ENCODE data around the gene CDKN2AIPNL. TPM values are rescaled to one million over a fixed set of nuclear protein-coding genes. Genes with fewer than 3 reads are reported as not detected.
A peak's percentile ranks its signal among the peaks of the same experiment; 100 is the strongest.

The CDKN2AIPNL gene
- total RNA-seq, 1 experiment from 2014 or later = 38.2 TPM

- intact Hi-C loops (cut with micrococcal nuclease) = no loop called here
- Histone ChIP-seq H3F3A (ENCODE audit: low read length, unreplicated experiment) (no peaks in the 10 kb centered on the region), H3K4me3 (ENCODE audit: low read length) (no peak overlapping the region), H3K9ac (ENCODE audit: low read length) (no peak overlapping the region), H3K4me2 (ENCODE audit: low read length) (no peak overlapping the region), H3K27me3 (ENCODE audit: low read length) (no peaks in the 10 kb centered on the region), H3K9me3 (ENCODE audit: low read length) (no peaks in the 10 kb centered on the region), H3K4me1 (ENCODE audit: insufficient read depth, low read length) (peaks cover 10% of the 10 kb centered on the region), H3K36me3 (ENCODE audit: low read depth, low read length) (no peaks in the 10 kb centered on the region), H3K27ac (ENCODE audit: low read length) (no peak overlapping the region), H4K20me1 (ENCODE audit: low read length) (no peaks in the 10 kb centered on the region), H2AFZ (ENCODE audit: low read length) (no peak overlapping the region), H3K79me2 (ENCODE audit: low read length) (no peaks in the 10 kb centered on the region), H3K9me2 (replicated peaks; ENCODE audit: low read length) (no peaks in the 10 kb centered on the region)
- ChIA-PET CTCF (no interaction called here), POLR2A (ENCODE audit: unreplicated experiment) (no interaction called here)
- DNase-seq (no peak), ATAC-seq (no peak)
- no TSS peak for BruUV-seq (replicated peaks)
- TF ChIP-seq EZH2 (IDR thresholded peaks at IDR 0.05; ENCODE audit: low read length, unreplicated experiment) (no peak), EZH2phosphoT487 (IDR thresholded peaks at IDR 0.05; ENCODE audit: borderline replicate concordance, low read length) (no peak), CTCF (conservative IDR thresholded peaks at IDR 0.05; ENCODE audit: low read depth, low read length) (no peak)
Measured at GRCh38 chr5:134450374-134450773, 38.7 kb upstream of the CDKN2AIPNL start.

- Histone ChIP-seq H3K36me3 (ENCODE audit: low read depth, low read length) (no peaks in the 10 kb centered on the region), H4K20me1 (ENCODE audit: low read length) (no peaks in the 10 kb centered on the region), H3F3A (ENCODE audit: low read length, unreplicated experiment) (no peaks in the 10 kb centered on the region), H3K27me3 (ENCODE audit: low read length) (no peaks in the 10 kb centered on the region), H3K9me3 (ENCODE audit: low read length) (no peaks in the 10 kb centered on the region), H3K79me2 (ENCODE audit: low read length) (no peaks in the 10 kb centered on the region), H3K4me3 (ENCODE audit: low read length) (no peak overlapping the region), H2AFZ (ENCODE audit: low read length) (no peak overlapping the region), H3K4me1 (ENCODE audit: insufficient read depth, low read length) (peaks cover 10% of the 10 kb centered on the region), H3K4me2 (ENCODE audit: low read length) (no peak overlapping the region), H3K9me2 (replicated peaks; ENCODE audit: low read length) (no peaks in the 10 kb centered on the region), H3K27ac (ENCODE audit: low read length) (no peak overlapping the region), H3K9ac (ENCODE audit: low read length) (no peak overlapping the region)
- intact Hi-C loops (cut with micrococcal nuclease) = no loop called here
- DNase-seq = no peak
- BruUV-seq (replicated peaks) = no TSS peak
- TF ChIP-seq CTCF (conservative IDR thresholded peaks at IDR 0.05; ENCODE audit: low read depth, low read length) (no peak), EZH2phosphoT487 (IDR thresholded peaks at IDR 0.05; ENCODE audit: borderline replicate concordance, low read length) (no peak), EZH2 (IDR thresholded peaks at IDR 0.05; ENCODE audit: low read length, unreplicated experiment) (no peak)
- POLR2A ChIA-PET (ENCODE audit: unreplicated experiment) = no interaction called here
- no peak for ATAC-seq
- CTCF ChIA-PET = no interaction called here
Measured at GRCh38 chr5:134449167-134449566, 37.5 kb upstream of the CDKN2AIPNL start.

GRCh38 chr5:134447815-134448520, 36.3 kb upstream of the CDKN2AIPNL start:
- H4K20me1 ChIP-seq (ENCODE audit: low read length) = no peaks in the 10 kb centered on the region
- ATAC-seq (peak; percentile 5; the same call in 1 of the 2 replicates), DNase-seq (no peak)
- intact Hi-C loops (cut with micrococcal nuclease) = no loop called here
- no peak overlapping the region for H3K9ac ChIP-seq (ENCODE audit: low read length)
- H3K4me2 ChIP-seq (ENCODE audit: low read length) = no peak overlapping the region
- H3K27ac ChIP-seq (ENCODE audit: low read length) = no peak overlapping the region
- H3K79me2 ChIP-seq (ENCODE audit: low read length) = no peaks in the 10 kb centered on the region
- CTCF ChIA-PET = no interaction called here
- BruUV-seq (replicated peaks) = no TSS peak
- no peaks in the 10 kb centered on the region for H3F3A ChIP-seq (ENCODE audit: low read length, unreplicated experiment)
- H3K4me3 ChIP-seq (ENCODE audit: low read length) = no peak overlapping the region
- no peaks in the 10 kb centered on the region for H3K9me2 ChIP-seq (replicated peaks; ENCODE audit: low read length)
- TF ChIP-seq EZH2phosphoT487 (IDR thresholded peaks at IDR 0.05; ENCODE audit: borderline replicate concordance, low read length) (no peak), CTCF (conservative IDR thresholded peaks at IDR 0.05; ENCODE audit: low read depth, low read length) (no peak), EZH2 (IDR thresholded peaks at IDR 0.05; ENCODE audit: low read length, unreplicated experiment) (no peak)
- H3K4me1 ChIP-seq (ENCODE audit: insufficient read depth, low read length) = peaks cover 10% of the 10 kb centered on the region
- H3K27me3 ChIP-seq (ENCODE audit: low read length) = no peaks in the 10 kb centered on the region
- no peaks in the 10 kb centered on the region for H3K36me3 ChIP-seq (ENCODE audit: low read depth, low read length)
- no peak overlapping the region for H2AFZ ChIP-seq (ENCODE audit: low read length)
- POLR2A ChIA-PET (ENCODE audit: unreplicated experiment) = no interaction called here
- H3K9me3 ChIP-seq (ENCODE audit: low read length) = no peaks in the 10 kb centered on the region

Data from PC-3 (cell line).